Right ventricle myocardium superior (tissue), 1 donor: ENCODE data around the gene CIC. TPM values are rescaled to one million over a fixed set of nuclear protein-coding genes. Genes with fewer than 3 reads are reported as not detected.
A peak's percentile ranks its signal among the peaks of the same experiment; 100 is the strongest.
"Not testable (repeated sequence)": the region's sequence is repeated elsewhere in the genome, so short reads cannot be mapped to it uniquely, and the experiment has no call there.

Experiments
- ATAC-seq: fragments of 200-7000 bp; cut with Tn5 transposase; one replicate; pipeline ENCODE4 v1.9.1; 2020; ENCODE audit warnings: mild to moderate bottlenecking; ENCODE audit not compliant: poor library complexity
- DNase-seq: peaks from one replicate; pipeline ENCODE4 v3.0.0-alpha.2; 2020
- intact Hi-C: fragments of 100-400 bp; cut with DNase I; formaldehyde crosslinking; loops from one replicate; pipeline ENCODE4 v1.11.2; 2022
- total RNA-seq: library from RNA; stranded (reverse); fragmentation: NEBNext Ultra II Directional; extraction: Animal tissue kit (Norgen Biotek cat#: 25700); gene quantifications from one replicate; pipeline ENCODE4 v1.2.1, GENCODE V29; 2021
- donor health status: DM: no; HTN: yes; CAD: no; lungs with severe emphysema.

CIC gene
- total RNA-seq, 1 donor from 2014 or later = 33.6 TPM

- intact Hi-C loops = no loop called here
- no peak for DNase-seq
- ATAC-seq = no peak
Measured at GRCh38 chr19:42316223-42317211, 47.5 kb downstream of the CIC start.

- ATAC-seq = no peak
- DNase-seq = no peak
- intact Hi-C loops = no loop called here
Measured at GRCh38 chr19:42317535-42317934, 48.5 kb downstream of the CIC start.

- ATAC-seq (no peak), DNase-seq (no peak)
- intact Hi-C loops = loop anchor here (10.0 kb wide), 1 partner anchor 188 kb away; the partner anchor contains the start of gene POU2F2
Measured at GRCh38 chr19:42322305-42322704, 53.3 kb downstream of the CIC start.

- intact Hi-C loops = loop anchor here (10.0 kb wide), 1 partner anchor 189 kb away; the partner anchor contains the start of gene POU2F2
- DNase-seq (no peak), ATAC-seq (no peak)
Measured at GRCh38 chr19:42323473-42323851, 54.4 kb downstream of the CIC start.

GRCh38 chr19:42323852-42324654 lies 55.0 kb downstream of the CIC start:
- no peak for ATAC-seq
- DNase-seq = no peak
- intact Hi-C loops = loop anchor here (10.0 kb wide), 1 partner anchor 189 kb away; the partner anchor contains the start of gene POU2F2

- intact Hi-C loops = loop anchor here (10.0 kb wide), 1 partner anchor 190 kb away; the partner anchor contains the start of gene POU2F2
- ATAC-seq = no peak
- DNase-seq = no peak
Measured at GRCh38 chr19:42324655-42325307, 55.7 kb downstream of the CIC start.

- DNase-seq = peak; percentile 98
- intact Hi-C loops = loop anchor here (10.0 kb wide), 1 partner anchor 191 kb away; the partner anchor contains the start of gene POU2F2
- peak; percentile 98 for ATAC-seq
Measured at GRCh38 chr19:42325308-42325895, 56.4 kb downstream of the CIC start, which contains the start of gene MEGF8. Gene MEGF8, plus strand, starts transcription at chr19:42325635. Its CDS starts 609 bp downstream, at chr19:42326244.

- DNase-seq (peak; percentile 56), ATAC-seq (peak; percentile 23)
- intact Hi-C loops = loop anchor here (10.0 kb wide), 1 partner anchor 191 kb away; the partner anchor contains the start of gene POU2F2
Measured at GRCh38 chr19:42325896-42326771, 57.1 kb downstream of the CIC start.

GRCh38 chr19:42326969-42327368 lies 57.9 kb downstream of the CIC start:
- ATAC-seq = no peak
- intact Hi-C loops = loop anchor here (10.0 kb wide), 1 partner anchor 192 kb away; the partner anchor contains the start of gene POU2F2
- no peak for DNase-seq

- DNase-seq (no peak), ATAC-seq (no peak)
- intact Hi-C loops = loop anchor here (10.0 kb wide), 1 partner anchor 193 kb away; the partner anchor contains the start of gene POU2F2
Measured at GRCh38 chr19:42327381-42327780, 58.3 kb downstream of the CIC start.

- no peak for DNase-seq
Measured at GRCh38 chr19:42328106-42328505, 59.1 kb downstream of the CIC start.

GRCh38 chr19:42328854-42329253 lies 59.8 kb downstream of the CIC start:
- intact Hi-C loops = loop anchor here (10.0 kb wide), 1 partner anchor 194 kb away; the partner anchor contains the start of gene POU2F2
- DNase-seq = no peak
- no peak for ATAC-seq

More at GRCh38 chr19:42328106-42328505, 59.1 kb downstream of the CIC start:
- no peak for ATAC-seq
- intact Hi-C loops = loop anchor here (10.0 kb wide), 1 partner anchor 193 kb away; the partner anchor contains the start of gene POU2F2

GRCh38 chr19:42330241-42330711 lies 61.2 kb downstream of the CIC start:
- DNase-seq (no peak), ATAC-seq (no peak)
- intact Hi-C loops = no loop called here

GRCh38 chr19:42331333-42331732 lies 62.3 kb downstream of the CIC start:
- DNase-seq, intact Hi-C loops, ATAC-seq: not testable (repeated sequence)

- intact Hi-C loops = no loop called here
- peak; percentile 73 for ATAC-seq
- DNase-seq = no peak
Measured at GRCh38 chr19:42332059-42332458, 63.0 kb downstream of the CIC start.

- no peak for ATAC-seq
- intact Hi-C loops = no loop called here
- no peak for DNase-seq
Measured at GRCh38 chr19:42333018-42333417, 64.0 kb downstream of the CIC start.
